RWPE1 (cell line): ENCODE data around the gene PIWIL1.

Experiments
- CTCF ChIA-PET: fragments of 350-600 bp; sonication (Branson Sonifier 250); formaldehyde crosslinking; extraction: SDS; loops from one replicate; lab custom pipeline; 2021; lab: Yijun Ruan, JAX
- POLR2A ChIA-PET: fragments of 400-600 bp; formaldehyde crosslinking; extraction: SDS; loops from one replicate; lab custom pipeline; 2020; ENCODE audit warnings: antibody characterized with exemption; ENCODE audit not compliant: low non-redundant PET; lab: Yijun Ruan, JAX
- DNase-seq: peaks from one replicate; pipeline ENCODE4 v3.0.0; 2012; ENCODE audit warnings: low spot score
- H3K27ac ChIP-seq: fragments of 450-650 bp; 2 replicates; pipeline ENCODE4 v1.5.1; 2017
- TF ChIP-seq, protein P1 (sequence below): fragments of 450-650 bp; conservative IDR thresholded peaks from 2 replicates; pipeline ENCODE4 v1.5.1; 2017; ENCODE audit warnings: low read depth, mild to moderate bottlenecking

Gene PIWIL1

DNA sequence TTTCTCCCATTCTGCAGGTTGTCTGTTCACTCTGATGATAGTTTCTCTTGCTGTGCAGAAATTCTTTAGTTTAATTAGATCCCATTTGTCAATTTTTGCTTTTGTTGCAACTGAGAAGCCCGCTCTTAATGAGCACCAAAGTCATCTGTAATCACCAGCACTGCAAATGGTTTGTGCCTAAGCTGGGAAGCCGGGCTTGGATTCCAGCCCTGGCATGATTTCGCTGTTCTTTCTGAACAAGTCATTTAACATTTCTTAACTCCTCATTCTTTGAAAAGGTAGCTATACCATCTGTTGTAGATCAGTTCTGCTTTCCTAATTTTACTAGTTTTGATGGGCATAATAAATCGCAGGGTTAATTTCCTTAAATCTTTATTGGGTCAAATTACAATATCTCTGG lies 32.1 kb downstream of the PIWIL1 start:
- DNase-seq: no peak
- TF ChIP-seq, protein P1, sequence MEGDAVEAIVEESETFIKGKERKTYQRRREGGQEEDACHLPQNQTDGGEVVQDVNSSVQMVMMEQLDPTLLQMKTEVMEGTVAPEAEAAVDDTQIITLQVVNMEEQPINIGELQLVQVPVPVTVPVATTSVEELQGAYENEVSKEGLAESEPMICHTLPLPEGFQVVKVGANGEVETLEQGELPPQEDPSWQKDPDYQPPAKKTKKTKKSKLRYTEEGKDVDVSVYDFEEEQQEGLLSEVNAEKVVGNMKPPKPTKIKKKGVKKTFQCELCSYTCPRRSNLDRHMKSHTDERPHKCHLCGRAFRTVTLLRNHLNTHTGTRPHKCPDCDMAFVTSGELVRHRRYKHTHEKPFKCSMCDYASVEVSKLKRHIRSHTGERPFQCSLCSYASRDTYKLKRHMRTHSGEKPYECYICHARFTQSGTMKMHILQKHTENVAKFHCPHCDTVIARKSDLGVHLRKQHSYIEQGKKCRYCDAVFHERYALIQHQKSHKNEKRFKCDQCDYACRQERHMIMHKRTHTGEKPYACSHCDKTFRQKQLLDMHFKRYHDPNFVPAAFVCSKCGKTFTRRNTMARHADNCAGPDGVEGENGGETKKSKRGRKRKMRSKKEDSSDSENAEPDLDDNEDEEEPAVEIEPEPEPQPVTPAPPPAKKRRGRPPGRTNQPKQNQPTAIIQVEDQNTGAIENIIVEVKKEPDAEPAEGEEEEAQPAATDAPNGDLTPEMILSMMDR: no peak
- H3K27ac ChIP-seq: no peak overlapping the region
- CTCF ChIA-PET: no interaction called here
- POLR2A ChIA-PET: no interaction called here

DNA sequence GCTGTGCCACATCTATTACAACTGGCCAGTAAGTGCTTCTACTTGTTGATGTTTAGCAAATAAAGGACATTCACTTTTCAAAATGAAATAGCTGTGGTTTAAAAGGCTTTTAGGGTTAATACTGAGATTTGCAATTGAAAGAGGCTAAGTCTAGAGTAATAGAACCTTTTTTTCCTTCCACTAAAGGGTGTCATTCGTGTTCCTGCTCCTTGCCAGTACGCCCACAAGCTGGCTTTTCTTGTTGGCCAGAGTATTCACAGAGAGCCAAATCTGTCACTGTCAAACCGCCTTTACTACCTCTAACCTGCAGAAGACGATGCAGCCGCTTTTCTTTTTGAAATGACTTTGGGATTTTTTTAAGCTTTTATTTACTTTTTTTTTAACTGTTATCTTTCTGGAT lies 33.6 kb downstream of the PIWIL1 start:
- TF ChIP-seq, protein P1: no peak
- ChIA-PET CTCF (no interaction called here), POLR2A (no interaction called here)
- no peak overlapping the region for H3K27ac ChIP-seq
- DNase-seq: no peak

DNA sequence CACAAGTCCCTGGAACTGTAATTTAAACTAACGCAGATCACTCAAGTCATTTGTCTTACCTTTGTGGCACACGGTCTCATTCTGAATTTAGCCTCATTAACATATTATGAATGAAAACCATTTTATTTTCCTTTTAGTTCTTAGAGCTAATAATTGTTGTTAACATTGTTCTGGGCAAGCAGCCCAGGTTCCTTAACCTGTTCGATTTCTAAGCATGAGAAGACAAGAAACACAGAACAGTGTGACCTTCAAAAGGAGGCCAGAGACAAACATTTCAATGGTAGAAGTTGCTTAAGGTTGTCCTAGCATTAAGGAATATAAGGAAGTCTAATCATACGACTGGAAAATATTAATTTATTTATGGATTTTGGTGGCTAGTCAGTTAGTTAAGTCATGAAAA lies 35.2 kb downstream of the PIWIL1 start:
- ChIA-PET CTCF (no interaction called here), POLR2A (no interaction called here)
- no peak overlapping the region for H3K27ac ChIP-seq
- no peak for DNase-seq
- TF ChIP-seq, protein P1: no peak

DNA sequence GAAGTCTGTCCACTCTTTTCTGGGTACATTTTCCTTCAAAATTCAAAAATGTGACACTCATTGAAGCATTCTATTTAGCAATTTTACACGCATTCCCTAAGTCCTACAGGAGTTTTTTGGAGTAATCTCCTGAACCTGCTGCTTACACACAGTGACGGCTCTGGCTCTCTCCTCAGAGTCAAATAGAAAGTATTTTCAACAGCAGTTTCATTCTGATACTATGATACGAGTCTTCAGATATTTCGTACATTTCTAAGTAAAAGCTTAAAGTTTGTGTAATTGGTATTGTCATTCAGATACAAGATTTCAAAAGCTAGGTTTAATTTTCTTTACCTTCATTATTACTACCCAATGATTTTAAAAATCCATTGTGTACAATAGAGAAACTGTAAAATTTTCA lies 36.4 kb downstream of the PIWIL1 start:
- TF ChIP-seq, protein P1: no peak
- no peak for DNase-seq
- no peak overlapping the region for H3K27ac ChIP-seq
- ChIA-PET POLR2A (no interaction called here), CTCF (no interaction called here)

DNA sequence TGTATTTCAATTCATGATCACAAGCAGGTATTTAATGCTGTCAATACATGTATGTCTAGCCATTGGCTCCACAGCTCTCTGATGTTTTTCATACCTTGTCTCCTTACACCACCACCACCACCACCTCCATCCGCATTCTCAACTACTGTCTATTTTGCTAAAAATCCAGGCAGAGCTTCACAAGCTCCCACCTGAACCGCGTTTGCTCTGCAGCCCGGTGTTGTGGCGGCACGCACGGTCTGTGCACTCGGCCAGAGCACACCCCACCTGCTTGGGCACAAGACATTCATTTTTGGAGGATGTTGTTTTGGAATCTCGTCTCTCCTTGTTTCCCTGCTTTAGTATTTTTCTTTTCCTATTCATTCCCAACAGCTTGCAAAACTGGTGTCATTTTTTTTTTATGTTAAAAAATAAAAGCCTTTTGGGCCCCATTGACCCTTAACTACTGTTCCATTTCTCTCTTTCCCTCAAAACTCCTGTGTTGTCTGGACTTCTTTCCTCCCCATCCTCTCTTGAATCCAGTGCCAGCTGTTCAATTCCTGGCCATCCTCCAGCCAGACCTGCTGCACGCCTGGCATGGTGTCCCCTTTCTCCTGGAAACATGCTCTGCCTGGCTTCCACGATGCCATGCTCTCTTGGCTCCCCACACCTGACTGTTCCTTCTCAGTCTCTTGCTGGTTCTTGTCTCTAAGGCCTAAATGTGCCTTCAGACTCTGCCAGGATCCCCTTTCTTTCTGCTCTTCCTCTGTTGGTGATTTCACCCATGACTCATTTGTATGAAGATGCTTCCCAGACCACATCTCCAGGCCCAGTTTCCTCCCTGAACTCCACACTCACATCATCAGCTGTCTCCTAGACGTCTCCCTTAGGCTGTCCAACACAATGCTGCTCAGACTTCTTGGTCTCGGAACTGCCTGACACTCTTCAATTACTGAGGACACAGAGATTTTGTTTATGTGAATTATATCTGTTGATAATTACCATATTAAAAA lies 37.9 kb downstream of the PIWIL1 start:
- no peak overlapping the region for H3K27ac ChIP-seq
- no peak for DNase-seq
- TF ChIP-seq, protein P1: no peak
- ChIA-PET CTCF (interaction anchor here (0.6 kb wide), 1 partner anchor 646 kb away, joined by 4 read pairs; no protein-coding TSS in a partner anchor), POLR2A (no interaction called here)

DNA sequence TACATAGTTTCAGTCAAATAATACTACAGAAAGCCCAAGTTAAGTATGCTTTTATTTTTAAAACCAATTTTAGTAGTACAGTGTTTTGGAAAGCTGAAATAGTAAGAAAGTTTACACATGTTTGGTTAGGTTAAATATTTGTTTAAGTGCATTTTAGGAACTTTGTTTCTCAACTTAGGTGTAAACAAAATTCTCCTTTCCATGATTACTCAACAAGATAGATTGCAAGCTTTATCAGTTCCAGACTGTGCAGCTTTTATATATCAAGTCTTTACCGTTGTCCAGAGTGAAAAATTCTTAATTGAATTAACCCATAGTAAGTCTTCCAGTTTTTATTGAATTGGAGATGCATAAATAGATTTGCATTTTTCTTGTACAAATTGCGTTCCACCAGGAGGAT lies 45.1 kb downstream of the PIWIL1 start:
- ChIA-PET CTCF (no interaction called here), POLR2A (no interaction called here)
- TF ChIP-seq, protein P1: no peak
- no peak for DNase-seq
- no peak overlapping the region for H3K27ac ChIP-seq
